Stomach smooth muscle (tissue), 2 donors: ENCODE measurements around the gene SLC30A1.
"Not testable (repeated sequence)": the region's sequence is repeated elsewhere in the genome, so short reads cannot be mapped to it uniquely, and the experiment has no call there.

Experiments
- H3K27ac ChIP-seq: one replicate; pipeline ENCODE4 v1.7.0; 2013; ENCODE audit warnings: mild to moderate bottlenecking, low read length, inconsistent platforms
- H3K27me3 ChIP-seq, 2 donors: one replicate each; pipeline ENCODE4 v1.7.0; 2013; ENCODE audit warnings: low read length in 2 of 2; ENCODE audit not compliant: insufficient read depth in 2 of 2, control insufficient read depth in 1 of 2
- H3K36me3 ChIP-seq, 2 donors: one replicate each; pipeline ENCODE4 v1.7.0; 2013; ENCODE audit warnings: low read length in 2 of 2; ENCODE audit not compliant: control insufficient read depth in 2 of 2, insufficient read depth in 2 of 2
- H3K4me1 ChIP-seq: one replicate; pipeline ENCODE4 v1.7.0; 2013; ENCODE audit warnings: low read length; ENCODE audit not compliant: control insufficient read depth, insufficient read depth
- H3K4me3 ChIP-seq, 2 donors: one replicate each; pipeline ENCODE4 v1.7.0; 2013; ENCODE audit warnings: low read length in 2 of 2
- H3K9ac ChIP-seq, 2 donors: one replicate each; pipeline ENCODE4 v1.7.0; 2013; ENCODE audit warnings: low read length in 2 of 2, mild to moderate bottlenecking in 1 of 2
- H3K9me3 ChIP-seq, 2 donors: one replicate each; pipeline ENCODE4 v1.7.0; 2013; ENCODE audit warnings: low read length in 2 of 2; ENCODE audit not compliant: control insufficient read depth in 2 of 2
- donor health status: healthy.
- donor health status: Pancreatic carcinoma.

Gene SLC30A1

GRCh38 chr1:211580303-211580687 lies 1.3 kb upstream of the SLC30A1 start:
- Histone ChIP-seq H3K9ac (peak overlapping the region in 1 of 2 donors; percentile 81), H3K36me3 (peaks cover 6% of the 10 kb centered on the region in 2 donors), H3K4me1 (peaks cover 11% of the 10 kb centered on the region), H3K4me3 (peak overlapping the region in 1 of 2 donors; percentile 79), H3K9me3 (no peaks in the 10 kb centered on the region), H3K27me3 (no peaks in the 10 kb centered on the region), H3K27ac (peak overlapping the region; percentile 80)

GRCh38 chr1:211579440-211580302 lies 710 bp upstream of the SLC30A1 start:
- Histone ChIP-seq H3K4me1 (peaks cover 11% of the 10 kb centered on the region), H3K4me3 (peak overlapping the region; percentile 68 to 79), H3K9ac (peak overlapping the region; percentile 49 to 81), H3K36me3 (peaks cover 9% of the 10 kb centered on the region in 2 donors), H3K9me3 (no peaks in the 10 kb centered on the region), H3K27ac (peak overlapping the region; percentile 80), H3K27me3 (no peaks in the 10 kb centered on the region)

- Histone ChIP-seq H3K4me1 (peaks cover 11% of the 10 kb centered on the region), H3K27me3 (no peaks in the 10 kb centered on the region), H3K27ac (peak overlapping the region; percentile 84), H3K4me3 (peak overlapping the region; percentile 97), H3K9me3 (no peaks in the 10 kb centered on the region), H3K36me3 (peaks cover 9% of the 10 kb centered on the region in 2 donors), H3K9ac (peak overlapping the region; percentile 72 to 77)
Measured at GRCh38 chr1:211577819-211578639, 932 bp downstream of the SLC30A1 start.

- H3K27ac ChIP-seq, result no peak overlapping the region
Measured at GRCh38 chr1:211577277-211577818, 1.6 kb downstream of the SLC30A1 start.

GRCh38 chr1:211576717-211577116 lies 2.2 kb downstream of the SLC30A1 start:
- Histone ChIP-seq H3K4me1 (peaks cover 8% of the 10 kb centered on the region), H3K36me3 (peaks cover 9% of the 10 kb centered on the region in 2 donors), H3K27ac (no peak overlapping the region), H3K27me3 (no peaks in the 10 kb centered on the region), H3K9ac (peak overlapping the region in 1 of 2 donors; percentile 72), H3K9me3 (no peaks in the 10 kb centered on the region), H3K4me3 (peak overlapping the region; percentile 97)

More at GRCh38 chr1:211577277-211577818, 1.6 kb downstream of the SLC30A1 start:
- Histone ChIP-seq H3K4me1 (peaks cover 11% of the 10 kb centered on the region), H3K27me3 (no peaks in the 10 kb centered on the region), H3K9ac (peak overlapping the region; percentile 64 to 72), H3K9me3 (no peaks in the 10 kb centered on the region), H3K4me3 (peak overlapping the region; percentile 97), H3K36me3 (peaks cover 9% of the 10 kb centered on the region in 2 donors)

- H3K36me3 ChIP-seq, result peaks cover 9% of the 10 kb centered on the region in 2 donors
- H3K27ac ChIP-seq, result no peak overlapping the region
- no peak overlapping the region for H3K9ac ChIP-seq
- H3K4me1 ChIP-seq, result peaks cover 2% of the 10 kb centered on the region
- no peak overlapping the region for H3K4me3 ChIP-seq
- H3K9me3 ChIP-seq, result no peaks in the 10 kb centered on the region
- H3K27me3 ChIP-seq, result no peaks in the 10 kb centered on the region
Measured at GRCh38 chr1:211574705-211575104, 4.3 kb downstream of the SLC30A1 start.

GRCh38 chr1:211571998-211572397 lies 7.0 kb downstream of the SLC30A1 start:
- Histone ChIP-seq H3K36me3 (peaks cover 9% of the 10 kb centered on the region in 2 donors), H3K4me3 (no peak overlapping the region), H3K27me3 (no peaks in the 10 kb centered on the region), H3K27ac (no peak overlapping the region), H3K4me1 (no peaks in the 10 kb centered on the region), H3K9me3 (no peaks in the 10 kb centered on the region), H3K9ac (no peak overlapping the region)

GRCh38 chr1:211570378-211570777 lies 8.6 kb downstream of the SLC30A1 start:
- not testable (repeated sequence) for H3K27me3 ChIP-seq, H3K9ac ChIP-seq, H3K27ac ChIP-seq, H3K36me3 ChIP-seq, H3K4me1 ChIP-seq, H3K9me3 ChIP-seq, H3K4me3 ChIP-seq

GRCh38 chr1:211566431-211567025 lies 12.4 kb downstream of the SLC30A1 start:
- peaks cover 0 to 2% of the 10 kb centered on the region in 2 donors for H3K27me3 ChIP-seq
- H3K4me1 ChIP-seq, result no peaks in the 10 kb centered on the region
- no peaks in the 10 kb centered on the region for H3K9me3 ChIP-seq
- no peak overlapping the region for H3K4me3 ChIP-seq
- H3K9ac ChIP-seq, result no peak overlapping the region
- no peak overlapping the region for H3K27ac ChIP-seq
- H3K36me3 ChIP-seq, result no peaks in the 10 kb centered on the region

- H3K36me3 ChIP-seq, result no peaks in the 10 kb centered on the region
- H3K4me1 ChIP-seq, result no peaks in the 10 kb centered on the region
Measured at GRCh38 chr1:211564084-211564483, 14.9 kb downstream of the SLC30A1 start.

More at GRCh38 chr1:211564084-211564483, 14.9 kb downstream of the SLC30A1 start:
- H3K9ac ChIP-seq, result no peak overlapping the region
- H3K9me3 ChIP-seq, result no peaks in the 10 kb centered on the region
- peaks cover 0 to 2% of the 10 kb centered on the region in 2 donors for H3K27me3 ChIP-seq
- H3K4me3 ChIP-seq, result no peak overlapping the region
- no peak overlapping the region for H3K27ac ChIP-seq
